ENCODE data around the gene FOXO3. TPM values are rescaled to one million over a fixed set of nuclear protein-coding genes. Genes with fewer than 3 reads are reported as not detected.
A peak's percentile ranks its signal among the peaks of the same experiment; 100 is the strongest.

The FOXO3 gene
- total and polyA plus RNA-seq, 2 donors (not counting 1 experiment from before 2014, with no cell fraction given) = 49.5 to 63.9 TPM

DNA sequence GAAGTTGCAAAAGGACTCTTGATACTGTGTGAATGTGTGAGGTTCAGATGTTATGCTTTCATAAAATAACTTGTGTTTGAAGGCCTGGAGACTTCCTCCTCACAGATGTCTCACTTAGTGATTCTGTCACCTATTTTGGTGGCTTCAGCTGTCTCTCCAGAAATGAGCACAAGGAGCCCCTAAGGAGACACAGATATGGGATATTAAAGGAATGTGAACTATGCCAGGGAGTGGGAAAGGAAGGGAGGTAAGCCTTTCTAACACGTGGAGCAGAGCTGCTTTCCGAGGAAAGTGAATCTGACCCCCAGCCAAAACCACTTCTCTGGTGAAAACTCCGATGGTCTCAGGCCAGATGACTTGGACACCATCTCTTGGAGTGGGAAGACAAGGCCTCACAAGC, 10.5 kb upstream of the FOXO3 start:
- Histone ChIP-seq H3K79me2 (ENCODE audit: control insufficient read depth, insufficient read depth, low read length) (no peaks in the 10 kb centered on the region), H3K9ac (ENCODE audit: insufficient read depth, low read length) (no peak overlapping the region), H3K27me3 (ENCODE audit: control insufficient read depth, insufficient read depth, low read length) (no peaks in the 10 kb centered on the region), H3K9me3 (ENCODE audit: control insufficient read depth, insufficient read depth, low read depth, low read length) (no peaks in the 10 kb centered on the region), H3K36me3 (ENCODE audit: control insufficient read depth, insufficient read depth, low read length) (no peaks in the 10 kb centered on the region), H3K27ac (ENCODE audit: insufficient read depth, low read length) (no peak overlapping the region), H3K4me2 (ENCODE audit: extremely low read depth, insufficient read depth, low read length) (no peak overlapping the region), H3K4me1 (ENCODE audit: control insufficient read depth, extremely low read depth, insufficient read depth, low read length) (peaks cover 4% of the 10 kb centered on the region), H2AFZ (ENCODE audit: low read length) (peak overlapping the region; percentile 30), H3K4me3 (replicated peaks in 1 of 4; ENCODE audit: control extremely low read depth in 1 of 4, insufficient read depth in 1 of 4, low read depth in 3 of 4, low read length in 4 of 4) (no peak overlapping the region), H4K20me1 (ENCODE audit: control insufficient read depth, extremely low read depth, insufficient read depth, low read length) (no peaks in the 10 kb centered on the region)
- no peak for DNase-seq (ENCODE audit: low read depth in 2 of 2)
- TF ChIP-seq, protein P1, sequence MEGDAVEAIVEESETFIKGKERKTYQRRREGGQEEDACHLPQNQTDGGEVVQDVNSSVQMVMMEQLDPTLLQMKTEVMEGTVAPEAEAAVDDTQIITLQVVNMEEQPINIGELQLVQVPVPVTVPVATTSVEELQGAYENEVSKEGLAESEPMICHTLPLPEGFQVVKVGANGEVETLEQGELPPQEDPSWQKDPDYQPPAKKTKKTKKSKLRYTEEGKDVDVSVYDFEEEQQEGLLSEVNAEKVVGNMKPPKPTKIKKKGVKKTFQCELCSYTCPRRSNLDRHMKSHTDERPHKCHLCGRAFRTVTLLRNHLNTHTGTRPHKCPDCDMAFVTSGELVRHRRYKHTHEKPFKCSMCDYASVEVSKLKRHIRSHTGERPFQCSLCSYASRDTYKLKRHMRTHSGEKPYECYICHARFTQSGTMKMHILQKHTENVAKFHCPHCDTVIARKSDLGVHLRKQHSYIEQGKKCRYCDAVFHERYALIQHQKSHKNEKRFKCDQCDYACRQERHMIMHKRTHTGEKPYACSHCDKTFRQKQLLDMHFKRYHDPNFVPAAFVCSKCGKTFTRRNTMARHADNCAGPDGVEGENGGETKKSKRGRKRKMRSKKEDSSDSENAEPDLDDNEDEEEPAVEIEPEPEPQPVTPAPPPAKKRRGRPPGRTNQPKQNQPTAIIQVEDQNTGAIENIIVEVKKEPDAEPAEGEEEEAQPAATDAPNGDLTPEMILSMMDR (conservative IDR thresholded peaks at IDR 0.05 in 1 of 2, IDR thresholded peaks at IDR 0.05 in 1 of 2; ENCODE audit: low read depth in 1 of 2, low read length in 2 of 2) = no peak
- TF ChIP-seq EZH2 (IDR thresholded peaks at IDR 0.05; ENCODE audit: low read length, missing control alignments) = no peak

- Histone ChIP-seq H3K27ac (ENCODE audit: insufficient read depth, low read length) (no peak overlapping the region), H3K4me2 (ENCODE audit: extremely low read depth, insufficient read depth, low read length) (no peak overlapping the region), H3K79me2 (ENCODE audit: control insufficient read depth, insufficient read depth, low read length) (peaks cover 3% of the 10 kb centered on the region), H2AFZ (ENCODE audit: low read length) (no peak overlapping the region), H3K9me3 (ENCODE audit: control insufficient read depth, insufficient read depth, low read depth, low read length) (no peaks in the 10 kb centered on the region), H3K4me3 (replicated peaks in 1 of 4; ENCODE audit: control extremely low read depth in 1 of 4, insufficient read depth in 1 of 4, low read depth in 3 of 4, low read length in 4 of 4) (no peak overlapping the region), H3K27me3 (ENCODE audit: control insufficient read depth, insufficient read depth, low read length) (no peaks in the 10 kb centered on the region), H4K20me1 (ENCODE audit: control insufficient read depth, extremely low read depth, insufficient read depth, low read length) (no peaks in the 10 kb centered on the region), H3K9ac (ENCODE audit: insufficient read depth, low read length) (no peak overlapping the region), H3K36me3 (ENCODE audit: control insufficient read depth, insufficient read depth, low read length) (no peaks in the 10 kb centered on the region), H3K4me1 (ENCODE audit: control insufficient read depth, extremely low read depth, insufficient read depth, low read length) (peaks cover 6% of the 10 kb centered on the region)
- TF ChIP-seq, protein P1 (conservative IDR thresholded peaks at IDR 0.05 in 1 of 2, IDR thresholded peaks at IDR 0.05 in 1 of 2; ENCODE audit: low read depth in 1 of 2, low read length in 2 of 2) = no peak
- no peak for TF ChIP-seq EZH2 (IDR thresholded peaks at IDR 0.05; ENCODE audit: low read length, missing control alignments)
- DNase-seq (ENCODE audit: low read depth in 2 of 2) = no peak
Measured at GRCh38 chr6:108555399-108556052, 5.2 kb upstream of the FOXO3 start.

DNA sequence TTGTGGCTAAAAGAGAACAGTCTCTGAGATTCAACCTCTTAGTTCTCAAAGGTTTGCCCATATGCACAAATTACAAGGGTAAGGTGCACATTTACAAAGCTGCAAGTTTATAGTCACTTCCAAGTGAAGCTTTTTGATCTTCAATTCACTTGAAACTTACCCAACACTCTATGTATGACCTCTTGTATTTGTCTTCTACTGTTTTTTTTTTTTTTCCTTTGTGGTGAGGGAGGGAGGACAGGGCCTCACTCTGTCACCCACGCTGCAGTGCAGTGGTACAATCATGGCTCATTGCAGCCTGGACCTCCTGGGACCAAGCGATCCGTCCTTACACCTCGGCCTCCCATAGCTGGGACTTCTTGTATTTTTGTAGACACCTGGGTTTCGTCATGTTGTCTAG, 4.5 kb upstream of the FOXO3 start:
- no peaks in the 10 kb centered on the region for H3K36me3 ChIP-seq (ENCODE audit: control insufficient read depth, insufficient read depth, low read length)
- no peak for DNase-seq (ENCODE audit: low read depth in 2 of 2)
- H4K20me1 ChIP-seq (ENCODE audit: control insufficient read depth, extremely low read depth, insufficient read depth, low read length) = no peaks in the 10 kb centered on the region
- H3K27ac ChIP-seq (ENCODE audit: insufficient read depth, low read length) = no peak overlapping the region
- TF ChIP-seq EZH2 (IDR thresholded peaks at IDR 0.05; ENCODE audit: low read length, missing control alignments) = no peak
- TF ChIP-seq, protein P1 (conservative IDR thresholded peaks at IDR 0.05 in 1 of 2, IDR thresholded peaks at IDR 0.05 in 1 of 2; ENCODE audit: low read depth in 1 of 2, low read length in 2 of 2) = no peak
- no peaks in the 10 kb centered on the region for H3K27me3 ChIP-seq (ENCODE audit: control insufficient read depth, insufficient read depth, low read length)
- peaks cover 6% of the 10 kb centered on the region for H3K4me1 ChIP-seq (ENCODE audit: control insufficient read depth, extremely low read depth, insufficient read depth, low read length)
- peak overlapping the region; percentile 16 for H3K4me2 ChIP-seq (ENCODE audit: extremely low read depth, insufficient read depth, low read length)
- no peak overlapping the region for H2AFZ ChIP-seq (ENCODE audit: low read length)
- no peak overlapping the region for H3K9ac ChIP-seq (ENCODE audit: insufficient read depth, low read length)
- H3K9me3 ChIP-seq (ENCODE audit: control insufficient read depth, insufficient read depth, low read depth, low read length) = no peaks in the 10 kb centered on the region
- H3K4me3 ChIP-seq (replicated peaks in 1 of 4; ENCODE audit: control extremely low read depth in 1 of 4, insufficient read depth in 1 of 4, low read depth in 3 of 4, low read length in 4 of 4) = no peak overlapping the region
- H3K79me2 ChIP-seq (ENCODE audit: control insufficient read depth, insufficient read depth, low read length) = peaks cover 3% of the 10 kb centered on the region
